ENCODE measurements around the gene VTI1A. TPM values are rescaled to one million over a fixed set of nuclear protein-coding genes. Genes with fewer than 3 reads are reported as not detected.

VTI1A gene
- total and polyA plus RNA-seq, 2 of the 13 experiments (the other 11 are each of a cell fraction or from before 2014, with no cell fraction given), result 11.7 to 32.7 TPM

- peak; percentile 90 for TF ChIP-seq ARID3A (IDR thresholded peaks at IDR 0.05; ENCODE audit: low read depth, low read length)
- peak; percentile 15; the same call in 1 of the 2 replicates for TF ChIP-seq RARA (CRISPR knock-in tag; IDR thresholded peaks at IDR 0.05)
- no peak for TF ChIP-seq ZFP36L1 (CRISPR knock-in tag; IDR thresholded peaks at IDR 0.05)
- TF ChIP-seq GATAD2A (CRISPR knock-in tag; IDR thresholded peaks at IDR 0.05), result peak; percentile 48
- no peak for TF ChIP-seq CREB1 (IDR thresholded peaks at IDR 0.05)
- peak; percentile 65; the same call in 1 of the 2 replicates for TF ChIP-seq CREB1 (CRISPR knock-in tag; IDR thresholded peaks at IDR 0.05)
- peak; percentile 79 for TF ChIP-seq MIXL1 (CRISPR knock-in tag; IDR thresholded peaks at IDR 0.05)
- TF ChIP-seq BRF2 (CRISPR knock-in tag; IDR thresholded peaks at IDR 0.05), result no peak
- TF ChIP-seq ARID5B (CRISPR knock-in tag; IDR thresholded peaks at IDR 0.05), result peak; percentile 69
- TF ChIP-seq ATF1 (CRISPR knock-in tag; IDR thresholded peaks at IDR 0.05), result peak; percentile 50; the same call in 1 of the 2 replicates
- no peak for TF ChIP-seq ZNF775 (CRISPR knock-in tag; IDR thresholded peaks at IDR 0.05; ENCODE audit: borderline replicate concordance)
- TF ChIP-seq ZNF124 (CRISPR knock-in tag; IDR thresholded peaks at IDR 0.05), result peak; percentile 40; the same call in 1 of the 2 replicates
- TF ChIP-seq CREM (IDR thresholded peaks at IDR 0.05), result peak; percentile 38; the same call in 1 of the 2 replicates
- no peak for TF ChIP-seq CREM (CRISPR knock-in tag; IDR thresholded peaks at IDR 0.05)
- TF ChIP-seq FIP1L1 (IDR thresholded peaks at IDR 0.05; ENCODE audit: borderline replicate concordance, insufficient read depth, low read depth, low read length), result no peak
- peak; percentile 17; the same call in 1 of the 2 replicates for TF ChIP-seq STAG1 (CRISPR knock-in tag; IDR thresholded peaks at IDR 0.05)
- TF ChIP-seq RCOR2 (CRISPR knock-in tag; IDR thresholded peaks at IDR 0.05), result peak; percentile 48; the same call in 1 of the 2 replicates
- TF ChIP-seq MED1 (CRISPR knock-in tag; IDR thresholded peaks at IDR 0.05), result peak; percentile 82
- TF ChIP-seq HDAC2 (CRISPR knock-in tag; IDR thresholded peaks at IDR 0.05), result 0 out of 2 replicates have a peak, but pooled peaks have one; percentile 28
- TF ChIP-seq MAFF (IDR thresholded peaks at IDR 0.05; ENCODE audit: low read depth, low read length), result peak; percentile 47; the same call in 1 of the 2 replicates
- 0 out of 2 replicates have a peak, but pooled peaks have one; percentile 17 for TF ChIP-seq BCL6 (CRISPR knock-in tag; IDR thresholded peaks at IDR 0.05)
- no peak for TF ChIP-seq TP53 (CRISPR knock-in tag; conservative IDR thresholded peaks at IDR 0.05)
- peak; percentile 24; the same call in 1 of the 2 replicates for TF ChIP-seq RXRB (CRISPR knock-in tag; IDR thresholded peaks at IDR 0.05; ENCODE audit: borderline replicate concordance)
- peak in 1 of 2 experiments; percentile 47; a peak in 2 of 4 replicates for TF ChIP-seq EP300 (IDR thresholded peaks at IDR 0.05; ENCODE audit: low read depth in 2 of 2, low read length in 2 of 2)
- TF ChIP-seq EP300 (CRISPR knock-in tag; IDR thresholded peaks at IDR 0.05; ENCODE audit: borderline replicate concordance), result no peak
- peak; percentile 12; the same call in 1 of the 2 replicates for TF ChIP-seq ZNF652 (CRISPR knock-in tag; IDR thresholded peaks at IDR 0.05; ENCODE audit: borderline replicate concordance, low read depth)
- peak; percentile 65; the same call in 1 of the 2 replicates for TF ChIP-seq SOX5 (CRISPR knock-in tag; IDR thresholded peaks at IDR 0.05; ENCODE audit: borderline replicate concordance)
These were observed 303.6 kb downstream of the VTI1A start (continued) for GRCh38 chr10:112750427-112751167.

All from HepG2 (cell line).